ENCODE results near the gene MCFD2.
"Not testable (repeated sequence)": the region's sequence is repeated elsewhere in the genome, so short reads cannot be mapped to it uniquely, and the experiment has no call there.

GRCh38 chr2:46902980-46903379 lies 12.6 kb downstream of the MCFD2 start:
- TF ChIP-seq, protein P1, sequence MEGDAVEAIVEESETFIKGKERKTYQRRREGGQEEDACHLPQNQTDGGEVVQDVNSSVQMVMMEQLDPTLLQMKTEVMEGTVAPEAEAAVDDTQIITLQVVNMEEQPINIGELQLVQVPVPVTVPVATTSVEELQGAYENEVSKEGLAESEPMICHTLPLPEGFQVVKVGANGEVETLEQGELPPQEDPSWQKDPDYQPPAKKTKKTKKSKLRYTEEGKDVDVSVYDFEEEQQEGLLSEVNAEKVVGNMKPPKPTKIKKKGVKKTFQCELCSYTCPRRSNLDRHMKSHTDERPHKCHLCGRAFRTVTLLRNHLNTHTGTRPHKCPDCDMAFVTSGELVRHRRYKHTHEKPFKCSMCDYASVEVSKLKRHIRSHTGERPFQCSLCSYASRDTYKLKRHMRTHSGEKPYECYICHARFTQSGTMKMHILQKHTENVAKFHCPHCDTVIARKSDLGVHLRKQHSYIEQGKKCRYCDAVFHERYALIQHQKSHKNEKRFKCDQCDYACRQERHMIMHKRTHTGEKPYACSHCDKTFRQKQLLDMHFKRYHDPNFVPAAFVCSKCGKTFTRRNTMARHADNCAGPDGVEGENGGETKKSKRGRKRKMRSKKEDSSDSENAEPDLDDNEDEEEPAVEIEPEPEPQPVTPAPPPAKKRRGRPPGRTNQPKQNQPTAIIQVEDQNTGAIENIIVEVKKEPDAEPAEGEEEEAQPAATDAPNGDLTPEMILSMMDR (IDR thresholded peaks at IDR 0.05): not testable (repeated sequence)
- not testable (repeated sequence) for TF ChIP-seq POLR2A, POLR2AphosphoS5 (IDR thresholded peaks at IDR 0.05)

Data from breast epithelium (tissue), 3 donors.